OCI-LY7 (cell line): ENCODE results near the gene IGSF21. TPM values are rescaled to one million over a fixed set of nuclear protein-coding genes. Genes with fewer than 3 reads are reported as not detected.

ENCODE experiments used
- Bru-seq: library from RNA; stranded (reverse); fragments of 400-500 nt; gene quantifications from one replicate; lab custom pipeline; 2021; lab: Mats Ljungman, UMichigan
- BruChase-seq, 2 experiments: library from RNA; stranded (reverse); fragments of 400-500 nt; gene quantifications; one replicate each; lab custom pipeline; 2021; lab: Mats Ljungman, UMichigan
- BruUV-seq: library from RNA; stranded (reverse); fragments of 400-500 nt; replicated peaks from 2 replicates; lab custom pipeline; 2021; lab: Mats Ljungman, UMichigan
- CTCF ChIA-PET: fragments of 300-600 bp; sonication (Branson Sonifier 250); formaldehyde crosslinking; loops from one replicate; lab custom pipeline; 2022; ENCODE audit warnings: antibody characterized with exemption; ENCODE audit not compliant: unreplicated experiment; lab: Charles Lee
- POLR2A ChIA-PET: fragments of 300-600 bp; sonication (Branson Sonifier 250); formaldehyde crosslinking; loops from one replicate; lab custom pipeline; 2022; ENCODE audit warnings: antibody characterized with exemption; lab: Charles Lee
- DNase-seq: peaks from one replicate; pipeline ENCODE4 v3.0.0-alpha.2; 2015; ENCODE audit warnings: low spot score
- H2AFZ ChIP-seq: fragments of 200-600 bp; sonication (generic), shearing (Covaris generic); 2 replicates; pipeline ENCODE4 v1.6.1; 2014; ENCODE audit warnings: mild to moderate bottlenecking, antibody characterized with exemption, low read length, moderate library complexity
- H3K27ac ChIP-seq: fragments of 200-600 bp; sonication (generic); 2 replicates; pipeline ENCODE4 v1.5.1; 2014; ENCODE audit warnings: mixed run types, low read depth, mild to moderate bottlenecking, moderate library complexity, low read length, inconsistent platforms; ENCODE audit not compliant: poor library complexity, severe bottlenecking
- H3K36me3 ChIP-seq: fragments of 200-600 bp; sonication (generic); 2 replicates; pipeline ENCODE4 v1.6.1; 2014; ENCODE audit warnings: mild to moderate bottlenecking, antibody characterized with exemption, low read length, moderate library complexity, mixed read lengths; ENCODE audit not compliant: insufficient read depth
- H3K4me1 ChIP-seq: fragments of 200-600 bp; sonication (generic); 2 replicates; pipeline ENCODE4 v1.5.1; 2014; ENCODE audit warnings: mild to moderate bottlenecking, low read length; ENCODE audit not compliant: insufficient read depth, poor library complexity, severe bottlenecking
- H3K4me2 ChIP-seq: fragments of 200-600 bp; sonication (generic); 2 replicates; pipeline ENCODE4 v1.6.1; 2014; ENCODE audit warnings: mild to moderate bottlenecking, low read length
- H3K4me3 ChIP-seq: fragments of 200-600 bp; sonication (generic); 2 replicates; pipeline ENCODE4 v1.5.1; 2014; ENCODE audit warnings: mild to moderate bottlenecking, low read depth, low read length; ENCODE audit not compliant: poor library complexity, severe bottlenecking
- H3K79me2 ChIP-seq: fragments of 200-600 bp; sonication (generic); 2 replicates; pipeline ENCODE4 v1.6.1; 2016; ENCODE audit warnings: low read depth, mild to moderate bottlenecking, low read length, moderate library complexity, mixed read lengths; ENCODE audit not compliant: insufficient read depth
- H3K9me2 ChIP-seq: fragments of 200-600 bp; sonication (generic); 2 replicates; pipeline ENCODE4 v1.6.1; 2016; ENCODE audit warnings: mild to moderate bottlenecking, low read length, mixed read lengths; ENCODE audit not compliant: insufficient read depth
- H3K9me3 ChIP-seq: fragments of 200-600 bp; sonication (generic); 2 replicates; pipeline ENCODE4 v1.6.1; 2014; ENCODE audit warnings: mild to moderate bottlenecking, mixed run types, low read length, mixed read lengths
- H4K20me1 ChIP-seq: fragments of 200-600 bp; sonication (generic); 2 replicates; pipeline ENCODE4 v1.6.1; 2014; ENCODE audit warnings: mild to moderate bottlenecking, antibody characterized with exemption, low read length, moderate library complexity, mixed read lengths; ENCODE audit not compliant: insufficient read depth
- CTCF ChIP-seq: fragments of 200-600 bp; sonication (generic); conservative IDR thresholded peaks from 2 replicates; pipeline ENCODE4 v1.5.1; 2014; ENCODE audit warnings: mild to moderate bottlenecking, antibody characterized with exemption, low read length, moderate library complexity, mixed read lengths
- EZH2phosphoT487 ChIP-seq: fragments of 200-600 bp; sonication (generic); IDR thresholded peaks from 2 replicates; pipeline ENCODE4 v1.6.1; 2018; ENCODE audit warnings: low read depth, borderline replicate concordance, mild to moderate bottlenecking, mixed run types, antibody characterized with exemption, low read length, moderate library complexity, mixed read lengths
- intact Hi-C: fragments of 100-400 bp; cut with micrococcal nuclease; formaldehyde crosslinking; loops from one replicate; pipeline ENCODE4 v1.10.0; 2022; ENCODE audit not compliant: unreplicated experiment
- long read RNA-seq: library from polyadenylated mRNA; stranded (forward); transcript quantifications from one replicate; pipeline ENCODE4 v2.0.0, GENCODE V29; 2022
- total RNA-seq, 2 experiments: library from RNA; depleted of rRNA in 1 of 2; stranded (reverse); fragments of >200 nt in 1 of 2; shearing (Covaris generic) in 1 of 2; gene quantifications; 2 replicates each; pipeline ENCODE4 v1.2.3, GENCODE V29; 2014 to 2022

The IGSF21 gene
- total RNA-seq (2014; rRNA removed; shearing (Covaris generic)) (not detected in 2 replicates), total RNA-seq (2022) (0.17 TPM in 1 of 2 replicates, not detected in the other), Bru-seq, nascent RNA (percentile 16 among the genes with signal in this experiment), BruChase-seq, experiment 1, labeled RNA remaining after a 6-hour chase (percentile 10 among the genes with signal in this experiment), BruChase-seq, experiment 2, labeled RNA remaining after a 2-hour chase (percentile 11 among the genes with signal in this experiment)
- long read RNA-seq, partial matches to known transcripts: 0 of 1 reads
- long read RNA-seq, other reads (novel, unspliced or antisense): 1 of 1 reads

GRCh38 chr1:18107369-18108298 is at the start of gene IGSF21:
Gene IGSF21 (plus strand): TSS chr1:18107798. CDS start chr1:18108129, 331 bp downstream.
- DNase-seq: no peak
- H2AFZ ChIP-seq: no peak within 1 kb of the TSS
- no peak within 1 kb of the TSS for H3K27ac ChIP-seq
- ChIA-PET POLR2A (no interaction called here), CTCF (interaction anchor here (0.7 kb wide), 1 partner anchor 129 kb away, joined by 6 read pairs; no protein-coding TSS in a partner anchor)
- H3K4me2 ChIP-seq: no peak within 1 kb of the TSS
- BruUV-seq: no TSS peak
- no peaks in the 10 kb centered on the region for H4K20me1 ChIP-seq
- H3K36me3 ChIP-seq: no peaks in the 10 kb centered on the region
- intact Hi-C loops: loop anchor here (10.0 kb wide), 1 partner anchor 197 kb away; no protein-coding TSS in a partner anchor
- no peaks in the 10 kb centered on the region for H3K9me3 ChIP-seq
- H3K79me2 ChIP-seq: no peaks in the 10 kb centered on the region
- H3K4me1 ChIP-seq: no peaks in the 10 kb centered on the region
- TF ChIP-seq CTCF (no peak), EZH2phosphoT487 (no peak)
- H3K9me2 ChIP-seq: no peaks in the 10 kb centered on the region
- no peak within 1 kb of the TSS for H3K4me3 ChIP-seq

- no peak overlapping the region for H3K27ac ChIP-seq
- H3K36me3 ChIP-seq: no peaks in the 10 kb centered on the region
- no peaks in the 10 kb centered on the region for H3K9me3 ChIP-seq
- no peaks in the 10 kb centered on the region for H3K9me2 ChIP-seq
- no peak overlapping the region for H2AFZ ChIP-seq
- no peak overlapping the region for H3K4me3 ChIP-seq
- BruUV-seq: no TSS peak
- ChIA-PET POLR2A (interaction anchor here (0.5 kb wide), 1 partner anchor 115 kb away, joined by 3 read pairs; no protein-coding TSS in a partner anchor), CTCF (no interaction called here)
- H3K79me2 ChIP-seq: no peaks in the 10 kb centered on the region
- no peak for DNase-seq
- no peaks in the 10 kb centered on the region for H3K4me1 ChIP-seq
- no peak overlapping the region for H3K4me2 ChIP-seq
- H4K20me1 ChIP-seq: no peaks in the 10 kb centered on the region
- TF ChIP-seq CTCF (no peak), EZH2phosphoT487 (no peak)
- intact Hi-C loops: no loop called here
Observed at GRCh38 chr1:18058206-18058921, 49.2 kb upstream of the IGSF21 start.
